ENCODE data around the gene ANGPTL2.

The ANGPTL2 gene

GRCh38 chr9:127140842-127141675 lies 18.6 kb upstream of the ANGPTL2 start:
- no peak for TF ChIP-seq CTCF (IDR thresholded peaks at IDR 0.05; ENCODE audit: low read depth, low read length, missing control alignments)
- in situ Hi-C loops (cut with HindIII; ENCODE audit: low sequenced_read_pairs), result no loop called here
- DNase-seq (ENCODE audit: low read depth), result no peak
- no peak overlapping the region for H3K4me3 ChIP-seq (ENCODE audit: low read depth, low read length)

DNA sequence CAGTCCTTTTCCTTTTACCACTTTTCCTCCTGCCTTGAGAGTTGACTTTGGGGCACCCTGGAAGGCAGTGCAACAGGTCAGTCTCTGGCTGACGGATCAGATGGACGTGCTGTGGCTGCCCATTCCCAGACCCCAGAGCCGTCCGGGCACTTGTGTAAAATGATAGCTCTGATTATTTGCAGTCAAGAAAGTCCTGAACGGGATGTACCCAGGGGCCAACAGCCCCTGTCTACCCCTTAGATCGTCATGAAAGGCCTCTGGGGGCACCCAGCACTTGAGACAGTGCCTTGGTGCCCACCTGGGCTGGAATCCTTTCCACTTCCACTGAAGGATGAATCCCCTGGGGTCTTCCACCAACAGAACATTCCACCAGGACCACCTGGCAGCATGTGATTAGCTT lies 17.7 kb upstream of the ANGPTL2 start:
- in situ Hi-C loops (cut with HindIII; ENCODE audit: low sequenced_read_pairs), result no loop called here
- DNase-seq (ENCODE audit: low read depth), result no peak
- H3K4me3 ChIP-seq (ENCODE audit: low read depth, low read length), result no peak overlapping the region
- no peak for TF ChIP-seq CTCF (IDR thresholded peaks at IDR 0.05; ENCODE audit: low read depth, low read length, missing control alignments)

DNA sequence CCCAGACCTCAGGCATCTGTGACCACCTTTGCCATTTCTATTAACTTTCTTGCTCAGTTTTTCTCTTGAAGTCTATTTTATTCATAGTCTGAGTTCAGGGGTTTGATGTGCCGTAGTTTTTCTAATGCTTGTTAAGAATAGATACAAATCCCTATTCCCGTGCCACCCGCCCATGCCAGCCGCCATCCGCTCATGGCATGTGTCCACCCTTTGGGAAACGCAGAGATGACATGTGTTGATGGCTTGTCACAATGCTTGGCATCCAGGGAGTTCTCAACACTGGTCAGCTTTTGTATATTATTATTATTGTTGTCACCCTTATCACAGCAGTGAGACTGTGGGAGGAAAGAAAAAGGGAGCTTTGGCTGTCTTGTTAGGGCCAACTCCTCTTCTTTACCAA lies 17.3 kb upstream of the ANGPTL2 start:
- in situ Hi-C loops (cut with HindIII; ENCODE audit: low sequenced_read_pairs), result no loop called here
- TF ChIP-seq CTCF (IDR thresholded peaks at IDR 0.05; ENCODE audit: low read depth, low read length, missing control alignments), result no peak
- DNase-seq (ENCODE audit: low read depth), result no peak
- H3K4me3 ChIP-seq (ENCODE audit: low read depth, low read length), result no peak overlapping the region

DNA sequence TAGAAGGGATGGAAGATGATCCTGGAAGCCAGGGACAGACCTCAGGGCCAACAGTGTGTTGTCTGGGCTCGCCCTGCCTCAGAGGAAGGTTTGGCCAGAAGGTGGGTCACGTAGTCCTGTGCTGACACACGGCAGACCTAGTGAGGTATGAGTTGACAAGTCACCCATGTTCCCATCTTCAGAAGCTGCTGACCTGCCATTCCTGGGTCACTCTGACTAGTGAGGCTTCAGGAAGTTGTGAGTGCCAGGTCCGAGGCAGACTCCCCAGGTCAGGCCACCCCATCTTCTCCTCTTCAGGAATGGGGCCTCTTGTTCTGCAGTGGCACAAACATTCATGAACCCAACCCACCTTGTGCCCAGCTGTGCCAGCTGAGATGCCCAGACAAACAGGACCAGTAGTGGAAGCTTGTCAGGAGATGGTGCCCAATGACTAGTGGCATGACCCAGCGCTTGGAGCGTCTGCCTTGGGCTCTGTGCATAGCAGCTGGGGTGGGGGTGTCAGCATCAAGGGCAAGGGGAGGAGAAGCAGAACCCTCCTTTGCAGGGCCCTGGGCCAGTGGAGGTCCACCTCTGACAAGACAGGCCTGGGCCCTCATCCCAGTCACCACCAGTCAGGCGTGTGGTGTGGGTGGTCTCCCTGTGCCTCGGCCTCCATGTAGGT lies 16.8 kb upstream of the ANGPTL2 start:
- in situ Hi-C loops (cut with HindIII; ENCODE audit: low sequenced_read_pairs), result no loop called here
- no peak for TF ChIP-seq CTCF (IDR thresholded peaks at IDR 0.05; ENCODE audit: low read depth, low read length, missing control alignments)
- H3K4me3 ChIP-seq (ENCODE audit: low read depth, low read length), result no peak overlapping the region
- DNase-seq (ENCODE audit: low read depth), result no peak

GRCh38 chr9:127138444-127138843 lies 16.0 kb upstream of the ANGPTL2 start:
- H3K4me3 ChIP-seq (ENCODE audit: low read depth, low read length), result no peak overlapping the region
- TF ChIP-seq CTCF (IDR thresholded peaks at IDR 0.05; ENCODE audit: low read depth, low read length, missing control alignments), result no peak
- in situ Hi-C loops (cut with HindIII; ENCODE audit: low sequenced_read_pairs), result no loop called here
- DNase-seq (ENCODE audit: low read depth), result no peak

DNA sequence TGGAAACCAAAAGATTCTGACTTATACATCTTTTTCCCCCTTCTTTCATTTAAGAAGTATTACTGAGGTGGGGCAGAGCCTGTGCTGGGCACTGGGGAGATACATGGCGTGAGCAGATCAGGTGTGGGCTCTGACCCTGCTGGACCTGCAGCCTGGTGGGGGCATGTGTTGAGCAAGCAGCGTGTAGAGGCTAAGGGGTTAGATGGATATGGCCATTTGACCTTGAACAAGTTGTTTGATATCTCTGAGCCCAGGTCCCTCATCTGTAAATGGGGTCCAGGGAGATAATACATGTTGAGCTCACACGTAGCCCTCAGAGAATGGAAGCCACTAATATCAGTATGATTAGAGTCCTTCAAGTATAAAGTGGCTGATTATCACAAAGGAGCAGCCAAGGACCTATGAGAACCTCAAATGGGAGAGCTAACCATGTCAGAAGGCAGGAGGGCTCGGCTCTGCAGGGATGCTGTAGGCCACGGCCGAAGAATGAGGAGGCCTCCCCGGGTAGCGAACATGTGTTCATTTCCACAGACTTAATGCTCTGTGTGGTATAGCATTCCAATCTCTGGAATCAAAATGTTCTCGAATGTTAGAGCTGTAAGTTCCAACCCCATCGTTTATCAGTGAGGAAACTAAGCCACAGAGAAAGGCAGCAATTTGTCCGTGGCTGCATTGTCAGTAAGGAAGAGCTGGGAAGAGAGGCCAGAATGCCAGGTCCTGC lies 15.4 kb upstream of the ANGPTL2 start:
- no peak for DNase-seq (ENCODE audit: low read depth)
- in situ Hi-C loops (cut with HindIII; ENCODE audit: low sequenced_read_pairs), result no loop called here
- no peak for TF ChIP-seq CTCF (IDR thresholded peaks at IDR 0.05; ENCODE audit: low read depth, low read length, missing control alignments)
- H3K4me3 ChIP-seq (ENCODE audit: low read depth, low read length), result no peak overlapping the region

All from astrocyte of the cerebellum (primary cell).